ENCODE measurements around the gene SLC44A3.

The SLC44A3 gene

GRCh38 chr1:94801919-94802546 lies 18.1 kb upstream of the SLC44A3 start:
- DNase-seq: peak; percentile 73 to 90

- DNase-seq: peak in 1 of 2 experiments; percentile 11
These were observed 17.1 kb upstream of the SLC44A3 start for GRCh38 chr1:94803106-94803505.

GRCh38 chr1:94803517-94804441 lies 16.4 kb upstream of the SLC44A3 start:
- peak; percentile 12 to 65 for DNase-seq

- no peak for DNase-seq
These were observed 15.7 kb upstream of the SLC44A3 start for GRCh38 chr1:94804442-94804837.

GRCh38 chr1:94805912-94806311 lies 14.2 kb upstream of the SLC44A3 start:
- DNase-seq: peak; percentile 7 to 65

GRCh38 chr1:94806441-94806871 lies 13.7 kb upstream of the SLC44A3 start:
- DNase-seq: peak; percentile 32 to 56

- no peak for DNase-seq
These were observed 12.2 kb upstream of the SLC44A3 start for GRCh38 chr1:94807742-94808491.

- no peak for DNase-seq
These were observed 11.5 kb upstream of the SLC44A3 start for GRCh38 chr1:94808669-94809068.

- no peak for DNase-seq
These were observed 7.2 kb upstream of the SLC44A3 start for GRCh38 chr1:94812985-94813384.

GRCh38 chr1:94816030-94816429 lies 4.1 kb upstream of the SLC44A3 start:
- no peak for DNase-seq

- DNase-seq: no peak
These were observed 2.4 kb upstream of the SLC44A3 start for GRCh38 chr1:94817712-94818111.

- DNase-seq: peak in 1 of 2 experiments; percentile 59
These were observed 766 bp upstream of the SLC44A3 start for GRCh38 chr1:94819238-94819944.

GRCh38 chr1:94820936-94821335 lies 779 bp downstream of the SLC44A3 start:
- DNase-seq: no peak

GRCh38 chr1:94821636-94822305 lies 1.6 kb downstream of the SLC44A3 start:
- DNase-seq: peak; percentile 87 to 97

- no peak for DNase-seq
These were observed 3.0 kb downstream of the SLC44A3 start for GRCh38 chr1:94823116-94823515.

GRCh38 chr1:94825936-94826335 lies 5.8 kb downstream of the SLC44A3 start:
- DNase-seq: no peak

GRCh38 chr1:94827434-94827833 lies 7.3 kb downstream of the SLC44A3 start:
- no peak for DNase-seq

GRCh38 chr1:94828251-94828650 lies 8.1 kb downstream of the SLC44A3 start:
- DNase-seq: no peak

GRCh38 chr1:94831641-94832040 lies 11.5 kb downstream of the SLC44A3 start:
- DNase-seq: no peak

- no peak for DNase-seq
These were observed 12.3 kb downstream of the SLC44A3 start for GRCh38 chr1:94832446-94832845.

GRCh38 chr1:94832931-94833585 lies 12.9 kb downstream of the SLC44A3 start:
- no peak for DNase-seq

GRCh38 chr1:94836891-94837290 lies 16.7 kb downstream of the SLC44A3 start:
- DNase-seq: no peak
